Measurements from ENCODE around the gene THSD7A. TPM values are rescaled to one million over a fixed set of nuclear protein-coding genes. Genes with fewer than 3 reads are reported as not detected.

THSD7A gene
- total RNA-seq, 1 donor from 2014 or later, result 3.5 TPM

DNA sequence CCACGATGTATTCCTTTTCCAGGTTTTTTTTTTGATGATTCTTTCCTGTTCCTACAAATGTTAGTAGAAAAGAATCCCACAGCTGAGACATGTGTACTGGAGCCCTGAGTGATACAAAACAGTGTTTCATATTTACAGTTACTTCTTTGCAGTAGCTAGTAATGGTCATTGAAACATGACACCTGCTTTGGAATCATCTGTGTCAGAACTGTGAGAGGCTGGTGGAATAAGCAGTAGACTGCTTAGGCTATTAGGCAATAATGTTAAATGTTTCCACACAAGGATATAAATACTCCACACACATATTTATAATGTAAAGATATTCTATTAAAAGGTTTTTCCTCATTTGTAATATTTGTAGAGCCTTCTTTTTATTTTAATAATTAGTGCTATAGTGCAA, 394.0 kb downstream of the THSD7A start:
- Mint-ChIP-seq H3K27me3 (ENCODE audit: low read depth, unreplicated experiment) (no peaks in the 10 kb centered on the region), H3K27ac (ENCODE audit: unreplicated experiment) (no peak overlapping the region), H3K36me3 (ENCODE audit: low read depth, unreplicated experiment) (no peaks in the 10 kb centered on the region), H3K4me1 (ENCODE audit: low read depth, unreplicated experiment) (no peaks in the 10 kb centered on the region), H3K9me3 (ENCODE audit: unreplicated experiment) (no peaks in the 10 kb centered on the region), H3K4me3 (ENCODE audit: unreplicated experiment) (no peak overlapping the region)
- no peaks in the 10 kb centered on the region for H3K27me3 ChIP-seq (ENCODE audit: insufficient read depth, low read length)
- DNase-seq (ENCODE audit: low read depth) (peak; percentile 30), FAIRE-seq (no peak)
- no peak overlapping the region for H3K4me2 ChIP-seq (ENCODE audit: low read length)
- no peak overlapping the region for H3K9ac ChIP-seq (ENCODE audit: low read length)
- no peaks in the 10 kb centered on the region for H3K9me3 ChIP-seq (ENCODE audit: insufficient read depth, low read depth, low read length)
- no peaks in the 10 kb centered on the region for H4K20me1 ChIP-seq (ENCODE audit: insufficient read depth, low read length)
- no peak overlapping the region for H3K4me3 ChIP-seq (ENCODE audit: insufficient read depth, low read depth, low read length)
- no peaks in the 10 kb centered on the region for H3K79me2 ChIP-seq (ENCODE audit: insufficient read depth, low read length)
- no peak overlapping the region for H2AFZ ChIP-seq (ENCODE audit: low read depth, low read length)
- H3K27ac ChIP-seq (ENCODE audit: low read depth, low read length), result no peak overlapping the region
- no peaks in the 10 kb centered on the region for H3K36me3 ChIP-seq (ENCODE audit: insufficient read depth, low read length)
- H3K4me1 ChIP-seq (ENCODE audit: insufficient read depth, low read length), result no peaks in the 10 kb centered on the region
- TF ChIP-seq, protein P1, sequence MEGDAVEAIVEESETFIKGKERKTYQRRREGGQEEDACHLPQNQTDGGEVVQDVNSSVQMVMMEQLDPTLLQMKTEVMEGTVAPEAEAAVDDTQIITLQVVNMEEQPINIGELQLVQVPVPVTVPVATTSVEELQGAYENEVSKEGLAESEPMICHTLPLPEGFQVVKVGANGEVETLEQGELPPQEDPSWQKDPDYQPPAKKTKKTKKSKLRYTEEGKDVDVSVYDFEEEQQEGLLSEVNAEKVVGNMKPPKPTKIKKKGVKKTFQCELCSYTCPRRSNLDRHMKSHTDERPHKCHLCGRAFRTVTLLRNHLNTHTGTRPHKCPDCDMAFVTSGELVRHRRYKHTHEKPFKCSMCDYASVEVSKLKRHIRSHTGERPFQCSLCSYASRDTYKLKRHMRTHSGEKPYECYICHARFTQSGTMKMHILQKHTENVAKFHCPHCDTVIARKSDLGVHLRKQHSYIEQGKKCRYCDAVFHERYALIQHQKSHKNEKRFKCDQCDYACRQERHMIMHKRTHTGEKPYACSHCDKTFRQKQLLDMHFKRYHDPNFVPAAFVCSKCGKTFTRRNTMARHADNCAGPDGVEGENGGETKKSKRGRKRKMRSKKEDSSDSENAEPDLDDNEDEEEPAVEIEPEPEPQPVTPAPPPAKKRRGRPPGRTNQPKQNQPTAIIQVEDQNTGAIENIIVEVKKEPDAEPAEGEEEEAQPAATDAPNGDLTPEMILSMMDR (IDR thresholded peaks at IDR 0.05; ENCODE audit: insufficient read depth, low read depth, low read length), result no peak
- TF ChIP-seq EZH2 (IDR thresholded peaks at IDR 0.05; ENCODE audit: insufficient read depth, low read length), result no peak

GRCh38 chr7:11436773-11437524, 395.0 kb downstream of the THSD7A start:
- Histone ChIP-seq H3K4me3 (ENCODE audit: insufficient read depth, low read depth, low read length) (no peak overlapping the region), H3K4me1 (ENCODE audit: insufficient read depth, low read length) (no peaks in the 10 kb centered on the region), H4K20me1 (ENCODE audit: insufficient read depth, low read length) (no peaks in the 10 kb centered on the region), H3K79me2 (ENCODE audit: insufficient read depth, low read length) (no peaks in the 10 kb centered on the region), H2AFZ (ENCODE audit: low read depth, low read length) (no peak overlapping the region), H3K4me2 (ENCODE audit: low read length) (no peak overlapping the region), H3K9ac (ENCODE audit: low read length) (no peak overlapping the region), H3K36me3 (ENCODE audit: insufficient read depth, low read length) (no peaks in the 10 kb centered on the region), H3K27ac (ENCODE audit: low read depth, low read length) (no peak overlapping the region), H3K27me3 (ENCODE audit: insufficient read depth, low read length) (no peaks in the 10 kb centered on the region), H3K9me3 (ENCODE audit: insufficient read depth, low read depth, low read length) (no peaks in the 10 kb centered on the region)
- TF ChIP-seq, protein P1 (IDR thresholded peaks at IDR 0.05; ENCODE audit: insufficient read depth, low read depth, low read length), result no peak
- no peak for TF ChIP-seq EZH2 (IDR thresholded peaks at IDR 0.05; ENCODE audit: insufficient read depth, low read length)
- DNase-seq (ENCODE audit: low read depth) (no peak), FAIRE-seq (no peak)
- H3K36me3 Mint-ChIP-seq (ENCODE audit: low read depth, unreplicated experiment), result no peaks in the 10 kb centered on the region
- no peaks in the 10 kb centered on the region for H3K4me1 Mint-ChIP-seq (ENCODE audit: low read depth, unreplicated experiment)
- no peak overlapping the region for H3K27ac Mint-ChIP-seq (ENCODE audit: unreplicated experiment)
- no peak overlapping the region for H3K4me3 Mint-ChIP-seq (ENCODE audit: unreplicated experiment)
- no peaks in the 10 kb centered on the region for H3K9me3 Mint-ChIP-seq (ENCODE audit: unreplicated experiment)
- no peaks in the 10 kb centered on the region for H3K27me3 Mint-ChIP-seq (ENCODE audit: low read depth, unreplicated experiment)

- Histone ChIP-seq H3K4me2 (ENCODE audit: low read length) (no peak overlapping the region), H3K4me3 (ENCODE audit: insufficient read depth, low read depth, low read length) (no peak overlapping the region), H3K9me3 (ENCODE audit: insufficient read depth, low read depth, low read length) (no peaks in the 10 kb centered on the region), H3K27me3 (ENCODE audit: insufficient read depth, low read length) (no peaks in the 10 kb centered on the region), H2AFZ (ENCODE audit: low read depth, low read length) (no peak overlapping the region), H4K20me1 (ENCODE audit: insufficient read depth, low read length) (no peaks in the 10 kb centered on the region), H3K27ac (ENCODE audit: low read depth, low read length) (no peak overlapping the region), H3K79me2 (ENCODE audit: insufficient read depth, low read length) (no peaks in the 10 kb centered on the region), H3K4me1 (ENCODE audit: insufficient read depth, low read length) (no peaks in the 10 kb centered on the region), H3K36me3 (ENCODE audit: insufficient read depth, low read length) (no peaks in the 10 kb centered on the region), H3K9ac (ENCODE audit: low read length) (no peak overlapping the region)
- Mint-ChIP-seq H3K27me3 (ENCODE audit: low read depth, unreplicated experiment) (no peaks in the 10 kb centered on the region), H3K4me1 (ENCODE audit: low read depth, unreplicated experiment) (no peaks in the 10 kb centered on the region), H3K36me3 (ENCODE audit: low read depth, unreplicated experiment) (no peaks in the 10 kb centered on the region), H3K4me3 (ENCODE audit: unreplicated experiment) (no peak overlapping the region), H3K9me3 (ENCODE audit: unreplicated experiment) (no peaks in the 10 kb centered on the region), H3K27ac (ENCODE audit: unreplicated experiment) (no peak overlapping the region)
- DNase-seq (ENCODE audit: low read depth) (peak; percentile 46), FAIRE-seq (no peak)
- no peak for TF ChIP-seq EZH2 (IDR thresholded peaks at IDR 0.05; ENCODE audit: insufficient read depth, low read length)
- TF ChIP-seq, protein P1 (IDR thresholded peaks at IDR 0.05; ENCODE audit: insufficient read depth, low read depth, low read length), result no peak
These were observed 395.7 kb downstream of the THSD7A start for GRCh38 chr7:11436316-11436715.
